Lower leg skin (tissue), 3 donors: ENCODE measurements around the gene GPC6.

ENCODE experiments used
- CTCF ChIP-seq, 3 donors: fragments of 450-650 bp; IDR thresholded peaks; one replicate each; pipeline ENCODE4 v1.5.1; 2016; ENCODE audit warnings: antibody characterized with exemption in 3 of 3, mild to moderate bottlenecking in 3 of 3, moderate library complexity in 2 of 3
- POLR2A ChIP-seq, 2 donors: fragments of 450-650 bp; IDR thresholded peaks; one replicate each; pipeline ENCODE4 v1.6.1; 2016 to 2017; ENCODE audit warnings: antibody characterized with exemption in 2 of 2, mild to moderate bottlenecking in 1 of 2, moderate library complexity in 1 of 2

- TF ChIP-seq CTCF (IDR thresholded peaks at IDR 0.05) (no peak), POLR2A (IDR thresholded peaks at IDR 0.05) (no peak)
These were observed 447.3 kb downstream of the GPC6 start for GRCh38 chr13:93673885-93674284.
